Right lobe of liver (tissue), 4 donors: ENCODE data around the gene SCGB1C2.
"Not testable (repeated sequence)": the region's sequence is repeated elsewhere in the genome, so short reads cannot be mapped to it uniquely, and the experiment has no call there.

ENCODE experiments used
- POLR2A ChIP-seq: fragments of 450-650 bp; IDR thresholded peaks from one replicate; pipeline ENCODE4 v1.6.1; 2017; ENCODE audit warnings: antibody characterized with exemption, mild to moderate bottlenecking
- TF ChIP-seq, protein P1 (sequence below), 4 donors: fragments of 200-600 bp in 3 of 4; fragments of 450-650 bp in 1 of 4; IDR thresholded peaks; one replicate each; pipeline versions ENCODE4 v1.5.1 to v1.8.0; 2016 to 2022; ENCODE audit warnings: antibody characterized with exemption in 4 of 4, mild to moderate bottlenecking in 2 of 4
- donor health status: DM: no; HTN: no; CAD: no.
- donor health status: DM: no; HTN: no; CAD: no.
- donor health status: DM: no; HTN: yes; CAD: no.

DNA sequence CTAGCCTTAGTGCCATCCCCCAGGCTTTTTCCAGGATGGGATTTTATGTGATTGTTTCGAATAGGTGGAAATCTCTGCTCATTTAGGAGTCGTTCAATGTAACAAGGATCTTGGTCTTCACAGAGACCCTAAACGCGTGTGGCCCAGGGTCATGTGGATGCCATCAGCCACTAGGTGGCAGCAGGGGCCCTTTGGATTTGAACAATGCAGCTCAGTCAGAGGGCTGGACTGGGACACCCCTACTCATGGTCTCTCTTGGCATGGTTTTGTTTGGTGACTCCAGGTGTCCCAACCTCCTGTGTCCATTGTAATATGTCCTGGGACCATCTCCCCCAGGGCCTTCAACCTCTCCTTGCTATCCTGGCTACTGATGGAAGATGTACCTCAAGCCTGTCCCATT, 838 bp upstream of the SCGB1C2 start:
- TF ChIP-seq POLR2A = not testable (repeated sequence)
- TF ChIP-seq, protein P1, sequence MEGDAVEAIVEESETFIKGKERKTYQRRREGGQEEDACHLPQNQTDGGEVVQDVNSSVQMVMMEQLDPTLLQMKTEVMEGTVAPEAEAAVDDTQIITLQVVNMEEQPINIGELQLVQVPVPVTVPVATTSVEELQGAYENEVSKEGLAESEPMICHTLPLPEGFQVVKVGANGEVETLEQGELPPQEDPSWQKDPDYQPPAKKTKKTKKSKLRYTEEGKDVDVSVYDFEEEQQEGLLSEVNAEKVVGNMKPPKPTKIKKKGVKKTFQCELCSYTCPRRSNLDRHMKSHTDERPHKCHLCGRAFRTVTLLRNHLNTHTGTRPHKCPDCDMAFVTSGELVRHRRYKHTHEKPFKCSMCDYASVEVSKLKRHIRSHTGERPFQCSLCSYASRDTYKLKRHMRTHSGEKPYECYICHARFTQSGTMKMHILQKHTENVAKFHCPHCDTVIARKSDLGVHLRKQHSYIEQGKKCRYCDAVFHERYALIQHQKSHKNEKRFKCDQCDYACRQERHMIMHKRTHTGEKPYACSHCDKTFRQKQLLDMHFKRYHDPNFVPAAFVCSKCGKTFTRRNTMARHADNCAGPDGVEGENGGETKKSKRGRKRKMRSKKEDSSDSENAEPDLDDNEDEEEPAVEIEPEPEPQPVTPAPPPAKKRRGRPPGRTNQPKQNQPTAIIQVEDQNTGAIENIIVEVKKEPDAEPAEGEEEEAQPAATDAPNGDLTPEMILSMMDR (IDR thresholded peaks at IDR 0.05) = peak in 3 of 4 donors; percentile 42 to 54 (median 48)
